EH (cell line): ENCODE measurements around the gene MAEA.

Experiments used
- DNase-seq: peaks from one replicate; pipeline ENCODE4 v3.0.0-alpha.2; 2015; ENCODE audit warnings: low read depth

Gene MAEA

GRCh38 chr4:1380368-1381151 lies 90.9 kb downstream of the MAEA start:
- DNase-seq: no peak

GRCh38 chr4:1381181-1381621 lies 91.5 kb downstream of the MAEA start:
- DNase-seq: no peak

DNA sequence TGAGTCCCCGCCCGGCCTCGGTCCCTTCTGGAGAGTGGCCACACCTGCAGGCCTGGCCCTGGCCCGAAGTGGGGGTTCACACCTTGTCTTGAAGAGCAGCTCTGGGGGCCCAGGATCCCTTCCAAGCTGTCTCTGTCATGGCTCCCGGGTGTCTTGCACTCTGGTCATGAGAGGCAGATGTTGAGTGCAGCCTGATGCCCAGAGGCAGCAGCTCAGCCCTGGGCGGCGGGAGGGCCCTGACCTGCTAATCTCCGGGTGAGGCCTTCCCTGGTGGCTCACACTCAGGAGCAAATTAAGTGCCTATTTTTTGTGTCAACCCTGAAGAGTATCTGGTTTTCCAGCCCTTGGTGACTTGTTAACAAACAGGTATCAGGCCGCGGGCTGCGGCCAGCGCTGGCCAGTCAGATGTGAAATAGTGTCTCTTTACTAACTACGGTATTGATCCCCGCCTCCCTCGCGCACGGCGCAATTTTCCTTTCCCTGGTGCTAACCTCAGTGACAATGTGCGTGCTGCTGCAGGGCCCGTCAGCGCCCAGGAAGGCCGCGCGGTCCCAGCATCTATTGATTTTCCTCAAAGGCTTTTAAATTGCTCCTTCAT lies 92.4 kb downstream of the MAEA start:
- DNase-seq: no peak

GRCh38 chr4:1382776-1383727 lies 93.4 kb downstream of the MAEA start:
- DNase-seq: no peak

GRCh38 chr4:1383728-1384591 lies 94.3 kb downstream of the MAEA start:
- DNase-seq: no peak

- no peak for DNase-seq
Measured at GRCh38 chr4:1384675-1385372, 95.1 kb downstream of the MAEA start.

DNA sequence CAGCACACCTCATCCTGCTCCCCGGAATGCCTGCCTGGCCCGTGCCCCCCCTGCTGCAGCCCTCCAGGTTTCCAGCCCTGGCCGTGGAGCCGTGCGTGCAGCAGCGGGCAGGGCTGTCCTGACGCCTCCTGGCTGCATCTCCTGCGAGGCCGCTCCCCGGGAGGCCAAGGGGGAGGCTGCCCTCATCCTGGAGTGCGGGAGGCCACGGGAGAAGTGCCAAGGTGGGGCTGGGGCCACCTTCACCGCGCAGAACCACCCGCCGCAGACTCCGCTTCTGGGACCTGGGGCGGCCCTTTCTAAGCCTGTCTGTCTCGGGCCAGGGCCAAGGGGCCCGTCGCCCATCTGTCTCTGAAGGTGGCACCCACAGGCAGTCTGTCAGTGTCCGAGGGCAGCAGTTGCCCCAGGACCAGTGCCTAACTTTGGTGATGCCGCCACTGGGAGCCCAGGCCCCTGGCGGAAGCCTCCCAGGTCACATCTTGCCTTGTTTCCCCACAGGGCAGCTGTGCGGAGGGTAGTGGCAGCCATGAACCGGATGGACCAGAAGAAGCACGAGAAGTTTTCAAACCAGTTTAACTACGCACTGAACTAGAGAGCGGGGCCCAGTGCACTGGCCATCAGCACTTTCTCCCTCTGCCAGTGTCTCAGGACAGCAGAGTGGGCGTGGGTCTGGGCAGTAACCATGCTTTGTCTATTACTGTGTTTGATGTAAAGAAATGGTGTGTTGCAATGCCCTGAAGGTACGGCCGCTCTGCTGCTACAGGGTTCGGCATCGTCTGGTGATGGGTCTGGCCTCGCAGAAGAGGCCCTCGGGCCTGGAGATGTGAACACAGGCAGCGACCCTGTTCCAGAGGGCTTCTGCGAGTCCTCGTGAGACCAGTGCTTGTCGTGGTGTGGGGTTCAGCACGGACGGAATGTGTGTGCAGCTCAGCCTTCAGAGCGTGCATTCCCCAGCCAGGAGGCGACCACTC lies 96.0 kb downstream of the MAEA start:
- no peak for DNase-seq
